B cell (primary cell): ENCODE measurements around the gene HHATL.

Source experiments
- CTCF ChIP-seq: fragments of 200-600 bp; IDR thresholded peaks from one replicate; pipeline ENCODE4 v1.8.0; 2022; ENCODE audit warnings: antibody characterized with exemption, mild to moderate bottlenecking
- EZH2 ChIP-seq: IDR thresholded peaks from 2 replicates; pipeline ENCODE4 v1.6.1; 2012; ENCODE audit warnings: borderline replicate concordance, low read depth, mild to moderate bottlenecking, moderate library complexity, low read length; ENCODE audit not compliant: insufficient read depth, poor library complexity, severe bottlenecking

DNA sequence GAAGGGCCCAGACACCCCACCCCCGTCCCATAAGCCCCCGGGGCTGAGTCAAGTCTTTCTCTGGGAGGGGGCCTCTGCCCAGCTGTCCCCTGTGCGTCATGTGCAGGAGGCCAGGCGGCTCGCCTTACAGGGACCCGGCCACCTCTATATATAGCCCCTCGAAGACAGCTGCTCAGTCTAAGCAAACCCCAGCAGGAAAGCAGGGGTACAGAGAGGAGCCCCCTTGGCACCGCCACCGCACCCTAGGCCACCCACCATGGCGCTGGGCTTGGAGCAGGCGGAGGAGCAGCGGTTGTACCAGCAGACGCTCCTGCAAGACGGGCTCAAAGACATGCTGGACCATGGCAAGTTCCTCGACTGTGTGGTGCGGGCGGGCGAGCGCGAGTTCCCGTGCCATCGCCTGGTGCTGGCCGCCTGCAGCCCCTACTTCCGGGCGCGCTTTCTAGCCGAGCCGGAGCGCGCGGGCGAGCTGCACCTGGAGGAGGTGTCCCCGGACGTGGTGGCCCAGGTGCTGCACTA, 17.2 kb downstream of the HHATL start, which contains the start of gene KLHL40:
- TF ChIP-seq EZH2 (no peak), CTCF (no peak)
